Stomach (tissue), 9 donors: ENCODE results near the gene TRAPPC2L. TPM values are rescaled to one million over a fixed set of nuclear protein-coding genes. Genes with fewer than 3 reads are reported as not detected.

ENCODE experiments used
- DNase-seq, 2 donors: peaks; one replicate each; pipeline versions ENCODE4 v3.0.0 to v3.0.0-alpha.2; 2013 to 2019
- H3K27ac ChIP-seq, 5 donors: fragments of 200-600 bp in 4 of 5; sonication (generic) in 4 of 5; one replicate each; pipeline ENCODE4 v1.5.1; 2013 to 2019; ENCODE audit warnings: mild to moderate bottlenecking in 1 of 5, moderate library complexity in 1 of 5
- H3K27me3 ChIP-seq, 3 donors: fragments of 200-600 bp; sonication (generic); one replicate each; pipeline ENCODE4 v1.5.1; 2017 to 2019; ENCODE audit warnings: mixed run types in 1 of 3
- H3K36me3 ChIP-seq, 4 donors: fragments of 200-600 bp; sonication (generic); 1 replicate in 3 of 4; 2 replicates in 1 of 4; pipeline ENCODE4 v1.5.1; 2016 to 2019
- H3K4me1 ChIP-seq, 4 donors: fragments of 200-600 bp; sonication (generic); one replicate each; pipeline ENCODE4 v1.5.1; 2016 to 2019
- H3K4me3 ChIP-seq, 4 donors: fragments of 200-600 bp; sonication (generic) in 3 of 4; one replicate each; pipeline ENCODE4 v1.5.1; 2016 to 2019; ENCODE audit warnings: mild to moderate bottlenecking in 1 of 4
- H3K9me3 ChIP-seq, 4 donors: fragments of 200-600 bp; sonication (generic); one replicate each; pipeline ENCODE4 v1.5.1; 2016 to 2019
- EP300 ChIP-seq: sonication (generic); formaldehyde crosslinking; IDR thresholded peaks from one replicate; pipeline ENCODE4 v1.6.1; 2017; ENCODE audit warnings: antibody characterized with exemption
- POLR2A ChIP-seq, 4 donors: fragments of 450-650 bp; IDR thresholded peaks; one replicate each; pipeline ENCODE4 v1.6.1; 2016; ENCODE audit warnings: antibody characterized with exemption in 4 of 4, control low read depth in 2 of 4, mild to moderate bottlenecking in 1 of 4, moderate library complexity in 1 of 4
- POLR2AphosphoS5 ChIP-seq, 3 donors: sonication (generic); formaldehyde crosslinking; IDR thresholded peaks; one replicate each; pipeline ENCODE4 v1.6.1; 2016; ENCODE audit warnings: antibody characterized with exemption in 3 of 3
- WGBS, 5 donors: extraction: QIAGEN DNeasy Blood & Tissue Kit in 3 of 5; methylation state at CpG; one replicate each; pipeline versions ENCODE4 v1.1.5 to v1.1.7; 2013 to 2018; 5-methylcytosine and 5-hydroxymethylcytosine counted together
- intact Hi-C: fragments of 100-400 bp; cut with DNase I; formaldehyde crosslinking; loops from one replicate; pipeline ENCODE4 v1.15.1; 2023; ENCODE audit warnings: low total_unique reads
- polyA plus RNA-seq, 3 donors: library from polyadenylated mRNA; stranded (reverse); fragments of 200-250 nt; gene quantifications; one replicate each; pipeline ENCODE4 v1.2.3, GENCODE V29; 2013
- total RNA-seq, 5 donors: library from RNA; depleted of rRNA; stranded (reverse); fragments of >200 nt; gene quantifications; one replicate each; pipeline versions ENCODE4 v1.1.0 to v1.2.3, GENCODE V29; 2014 to 2016
- TF ChIP-seq, protein P1 (sequence below), 7 experiments: fragments of 450-650 bp in 4 of 7; fragments of 200-600 bp in 3 of 7; sonication (generic) in 3 of 7; IDR thresholded peaks; one replicate each; pipeline ENCODE4 v1.5.1; 2016 to 2019; ENCODE audit warnings: antibody characterized with exemption in 7 of 7, control low read depth in 2 of 7, mild to moderate bottlenecking in 1 of 7
- donor health status: healthy with polysubstance abuse.
- donor health status: Bipolar disorder and iron deficiency.
- donor health status: healthy.

The TRAPPC2L gene
- total and polyA plus RNA-seq, 8 donors, result 2.9 to 107 (median 30.4) TPM

DNA sequence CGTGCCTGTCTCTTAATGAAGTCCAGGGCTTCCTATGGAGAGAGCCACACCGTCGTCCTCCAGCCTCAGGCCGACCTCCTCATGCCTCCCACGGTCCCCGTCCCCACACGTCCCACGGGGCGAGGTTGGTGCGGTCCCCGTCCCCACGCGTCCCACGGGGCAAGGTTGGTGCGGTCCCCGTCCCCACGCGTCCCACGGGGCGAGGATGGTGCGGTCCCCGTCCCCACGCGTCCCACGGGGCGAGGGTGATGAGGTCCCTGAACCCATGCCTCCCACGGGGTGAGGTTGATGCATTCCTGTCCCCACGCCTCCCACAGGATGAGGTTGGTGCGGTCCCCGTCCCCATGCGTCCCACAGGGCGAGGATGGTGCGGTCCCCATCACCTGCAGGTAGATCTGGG, 21.1 kb upstream of the TRAPPC2L start:
- Histone ChIP-seq H3K36me3 (peaks cover 9 to 63% (median 53%) of the 10 kb centered on the region in 4 donors), H3K27me3 (no peaks in the 10 kb centered on the region), H3K4me1 (no peaks in the 10 kb centered on the region), H3K9me3 (no peaks in the 10 kb centered on the region), H3K4me3 (no peak overlapping the region), H3K27ac (peak overlapping the region in 1 of 5 donors; percentile 18)
- no peak for DNase-seq
- WGBS, 5 donors, result 92 to 97% (median 95%) methylated on average over 29 to 33 of the region's 33 CpGs
- TF ChIP-seq, protein P1, sequence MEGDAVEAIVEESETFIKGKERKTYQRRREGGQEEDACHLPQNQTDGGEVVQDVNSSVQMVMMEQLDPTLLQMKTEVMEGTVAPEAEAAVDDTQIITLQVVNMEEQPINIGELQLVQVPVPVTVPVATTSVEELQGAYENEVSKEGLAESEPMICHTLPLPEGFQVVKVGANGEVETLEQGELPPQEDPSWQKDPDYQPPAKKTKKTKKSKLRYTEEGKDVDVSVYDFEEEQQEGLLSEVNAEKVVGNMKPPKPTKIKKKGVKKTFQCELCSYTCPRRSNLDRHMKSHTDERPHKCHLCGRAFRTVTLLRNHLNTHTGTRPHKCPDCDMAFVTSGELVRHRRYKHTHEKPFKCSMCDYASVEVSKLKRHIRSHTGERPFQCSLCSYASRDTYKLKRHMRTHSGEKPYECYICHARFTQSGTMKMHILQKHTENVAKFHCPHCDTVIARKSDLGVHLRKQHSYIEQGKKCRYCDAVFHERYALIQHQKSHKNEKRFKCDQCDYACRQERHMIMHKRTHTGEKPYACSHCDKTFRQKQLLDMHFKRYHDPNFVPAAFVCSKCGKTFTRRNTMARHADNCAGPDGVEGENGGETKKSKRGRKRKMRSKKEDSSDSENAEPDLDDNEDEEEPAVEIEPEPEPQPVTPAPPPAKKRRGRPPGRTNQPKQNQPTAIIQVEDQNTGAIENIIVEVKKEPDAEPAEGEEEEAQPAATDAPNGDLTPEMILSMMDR (IDR thresholded peaks at IDR 0.05), result no peak
- no peak for TF ChIP-seq POLR2AphosphoS5 (IDR thresholded peaks at IDR 0.05)
- TF ChIP-seq POLR2A (IDR thresholded peaks at IDR 0.05), result no peak
- TF ChIP-seq EP300, result no peak
- intact Hi-C loops, result no loop called here

DNA sequence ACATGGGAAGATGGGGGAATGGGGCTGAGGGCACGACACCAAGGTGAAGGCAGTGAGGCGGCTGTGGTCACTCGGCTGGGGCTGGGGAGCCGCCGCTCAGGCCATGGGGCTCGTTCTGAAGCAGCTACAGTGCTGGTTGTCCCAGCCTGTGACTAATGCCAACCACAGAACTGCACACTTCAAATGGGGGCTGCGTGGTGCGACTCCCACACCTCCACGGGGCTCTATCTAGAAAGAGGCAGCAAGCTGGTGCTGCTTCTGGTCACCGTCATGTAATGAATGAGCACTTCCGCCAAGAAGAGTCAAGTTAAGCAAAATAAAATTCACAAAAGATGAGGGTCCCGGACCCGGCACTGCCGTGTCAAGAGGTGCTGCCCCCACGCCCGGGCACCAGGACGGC, 20.1 kb upstream of the TRAPPC2L start:
- H3K4me1 ChIP-seq, result no peaks in the 10 kb centered on the region
- no peaks in the 10 kb centered on the region for H3K27me3 ChIP-seq
- H3K4me3 ChIP-seq, result no peak overlapping the region
- no peak for DNase-seq
- TF ChIP-seq EP300, result no peak
- TF ChIP-seq, protein P1 (IDR thresholded peaks at IDR 0.05), result no peak
- no peak for TF ChIP-seq POLR2AphosphoS5 (IDR thresholded peaks at IDR 0.05)
- no peak for TF ChIP-seq POLR2A (IDR thresholded peaks at IDR 0.05)
- no peak overlapping the region for H3K27ac ChIP-seq
- intact Hi-C loops, result no loop called here
- H3K9me3 ChIP-seq, result no peaks in the 10 kb centered on the region
- peaks cover 9 to 70% (median 60%) of the 10 kb centered on the region in 4 donors for H3K36me3 ChIP-seq
- 90 to 95% (median 92%) methylated on average over 13 to 17 of the region's 17 CpGs for WGBS, 5 donors

DNA sequence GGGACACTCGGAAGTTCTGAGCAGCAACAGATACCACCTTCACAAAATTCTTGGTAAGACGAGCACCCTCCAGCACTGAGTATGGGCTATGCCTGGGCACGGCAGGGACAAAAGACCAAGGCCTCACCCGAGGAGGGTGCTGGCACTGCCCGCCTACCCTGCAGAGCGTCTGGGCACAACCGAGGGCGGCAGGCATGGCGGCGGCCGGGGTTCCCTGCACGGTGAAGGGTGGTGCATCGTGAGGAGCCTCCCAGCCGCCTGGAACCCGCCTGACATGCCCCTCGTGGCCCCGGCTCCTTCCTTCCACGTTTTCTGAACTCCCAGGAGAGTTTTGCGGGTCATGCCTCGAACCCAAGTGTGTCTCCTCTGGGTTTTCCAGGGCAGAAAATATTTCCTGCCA, 19.1 kb upstream of the TRAPPC2L start:
- 89 to 94% (median 92%) methylated on average over 20 of the region's 20 CpGs for WGBS, 5 donors
- Histone ChIP-seq H3K36me3 (peaks cover 9 to 81% (median 70%) of the 10 kb centered on the region in 4 donors), H3K27ac (no peak overlapping the region), H3K9me3 (no peaks in the 10 kb centered on the region), H3K4me3 (no peak overlapping the region), H3K4me1 (no peaks in the 10 kb centered on the region), H3K27me3 (no peaks in the 10 kb centered on the region)
- no peak for DNase-seq
- intact Hi-C loops, result no loop called here
- TF ChIP-seq, protein P1 (IDR thresholded peaks at IDR 0.05), result no peak
- TF ChIP-seq POLR2AphosphoS5 (IDR thresholded peaks at IDR 0.05) (no peak), POLR2A (IDR thresholded peaks at IDR 0.05) (no peak)

DNA sequence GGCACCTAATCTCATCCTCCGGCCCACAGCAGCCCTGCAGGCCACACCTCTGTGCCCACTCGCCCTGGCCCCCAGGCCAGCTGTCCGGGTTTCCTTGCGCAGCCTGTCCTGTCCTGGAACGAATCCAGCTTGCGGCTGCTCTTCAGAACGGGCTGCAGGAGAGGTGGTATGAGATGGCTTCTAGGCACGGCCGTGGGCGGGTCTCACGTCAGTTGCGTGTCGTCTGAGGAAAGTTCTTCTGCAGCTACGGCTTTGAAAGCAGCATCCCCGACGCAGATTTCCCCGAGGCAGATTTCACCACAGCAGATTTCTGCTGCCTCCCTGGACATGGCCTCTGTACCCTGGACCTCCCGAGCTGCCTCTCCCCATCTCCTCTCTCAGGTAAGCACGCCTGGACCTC, 18.4 kb upstream of the TRAPPC2L start:
- WGBS, 5 donors, result 84 to 91% (median 90%) methylated on average over 19 of the region's 19 CpGs
- peaks cover 9 to 87% (median 78%) of the 10 kb centered on the region in 4 donors for H3K36me3 ChIP-seq
- TF ChIP-seq POLR2A (IDR thresholded peaks at IDR 0.05) (no peak), POLR2AphosphoS5 (IDR thresholded peaks at IDR 0.05) (no peak), EP300 (no peak)
- TF ChIP-seq, protein P1 (IDR thresholded peaks at IDR 0.05), result no peak

More for the DNA sequence above, 18.4 kb upstream of the TRAPPC2L start:
- intact Hi-C loops, result no loop called here
- no peak overlapping the region for H3K4me3 ChIP-seq
- no peaks in the 10 kb centered on the region for H3K9me3 ChIP-seq
- no peak for DNase-seq
- H3K27ac ChIP-seq, result no peak overlapping the region
- no peaks in the 10 kb centered on the region for H3K4me1 ChIP-seq
- H3K27me3 ChIP-seq, result no peaks in the 10 kb centered on the region
